Endothelial cell of umbilical vein (primary cell): ENCODE data around the gene KIR2DL3. TPM values are rescaled to one million over a fixed set of nuclear protein-coding genes. Genes with fewer than 3 reads are reported as not detected.
"Not testable (repeated sequence)": the region's sequence is repeated elsewhere in the genome, so short reads cannot be mapped to it uniquely, and the experiment has no call there.

ENCODE experiments used
- BruUV-seq: library from RNA; stranded (reverse); fragments of 400-500 nt; replicated peaks from 2 replicates; lab custom pipeline; 2021; lab: Mats Ljungman, UMichigan
- CTCF ChIA-PET: fragments of 300-600, 350-600 bp; sonication (Branson Sonifier 250); formaldehyde crosslinking; loops from one replicate; lab custom pipeline; 2021; ENCODE audit warnings: antibody characterized with exemption, inconsistent platforms; lab: Charles Lee
- POLR2A ChIA-PET: fragments of 300-600, 350-600 bp; sonication (Branson Sonifier 250); formaldehyde crosslinking; loops from one replicate; lab custom pipeline; 2021; ENCODE audit warnings: antibody characterized with exemption, inconsistent platforms; lab: Charles Lee
- DNase-seq: peaks from one replicate; pipeline ENCODE4 v3.0.0-alpha.2; 2011; ENCODE audit warnings: low read depth, low spot score
- FAIRE-seq: peaks from 2 replicates; lab custom pipeline; 2011; peaks lifted over from hg19 to GRCh38; lab: Jason Lieb, UNC
- H2AFZ ChIP-seq: 2 replicates; pipeline ENCODE4 v1.6.0; 2012; ENCODE audit warnings: low read depth, low read length, control low read depth, inconsistent platforms
- H3K27ac ChIP-seq: 2 replicates; pipeline ENCODE4 v1.5.1; 2011; ENCODE audit warnings: low read depth, mild to moderate bottlenecking, control low read depth, low read length, moderate library complexity; ENCODE audit not compliant: insufficient read depth
- H3K27me3 ChIP-seq, 2 experiments: 2 replicates each; pipeline versions ENCODE4 v1.6.0 to v1.6.1; 2011; ENCODE audit warnings: low read length in 2 of 2, mixed read lengths in 1 of 2; ENCODE audit not compliant: control insufficient read depth in 2 of 2, insufficient read depth in 2 of 2
- H3K36me3 ChIP-seq, 2 experiments: 2 replicates in 1 of 2; 3 replicates in 1 of 2; pipeline ENCODE4 v1.5.1; 2011; ENCODE audit warnings: low read length in 2 of 2, mild to moderate bottlenecking in 1 of 2, moderate library complexity in 1 of 2; ENCODE audit not compliant: control insufficient read depth in 2 of 2, insufficient read depth in 2 of 2; ENCODE audit errors: extremely low read depth in 1 of 2
- H3K4me1 ChIP-seq: 3 replicates; pipeline ENCODE4 v1.5.1; 2011; ENCODE audit warnings: mild to moderate bottlenecking, low read length; ENCODE audit not compliant: control insufficient read depth, insufficient read depth; ENCODE audit errors: extremely low read depth
- H3K4me2 ChIP-seq: 2 replicates; pipeline ENCODE4 v1.6.1; 2011; ENCODE audit warnings: low read length, control low read depth, mixed read lengths; ENCODE audit not compliant: insufficient read depth
- H3K4me3 ChIP-seq, 3 experiments: fragments of 200-600 bp in 1 of 3; sonication (generic), shearing (Covaris generic) in 1 of 3; replicated peaks in 1 of 3; 2 replicates each; pipeline ENCODE4 v1.5.1; 2011 to 2016; ENCODE audit warnings: control low read depth in 3 of 3, low read length in 3 of 3, mild to moderate bottlenecking in 2 of 3, inconsistent platforms in 1 of 3, low read depth in 1 of 3, moderate library complexity in 1 of 3; ENCODE audit not compliant: insufficient read depth in 1 of 3
- H3K79me2 ChIP-seq: 2 replicates; pipeline ENCODE4 v1.6.0; 2012; ENCODE audit warnings: low read length, inconsistent platforms; ENCODE audit not compliant: control insufficient read depth, insufficient read depth
- H3K9ac ChIP-seq: replicated peaks from 2 replicates; pipeline ENCODE3; 2011; ENCODE audit warnings: low read length, control low read depth; ENCODE audit not compliant: insufficient read depth; ENCODE audit errors: extremely low read depth
- H3K9me1 ChIP-seq: replicated peaks from 3 replicates; pipeline ENCODE4 v1.6.0; 2011; ENCODE audit warnings: mild to moderate bottlenecking, low read length; ENCODE audit not compliant: control insufficient read depth, insufficient read depth; ENCODE audit errors: extremely low read depth
- H3K9me3 ChIP-seq: replicated peaks from 2 replicates; pipeline ENCODE4 v1.5.1; 2012; ENCODE audit warnings: low read length, inconsistent platforms; ENCODE audit not compliant: control insufficient read depth, insufficient read depth
- H4K20me1 ChIP-seq: replicated peaks from 2 replicates; pipeline ENCODE3; 2011; ENCODE audit warnings: mild to moderate bottlenecking, low read length; ENCODE audit not compliant: control insufficient read depth, insufficient read depth; ENCODE audit errors: extremely low read depth
- dilution Hi-C: fragments of 300-500 bp; cut with MboI; formaldehyde crosslinking; loops from one replicate; pipeline ENCODE4 v1.15.0; 2019; ENCODE audit warnings: low sequenced_read_pairs; ENCODE audit not compliant: extremely low pct_ligation_motif_present
- intact Hi-C: fragments of 100-400 bp; cut with micrococcal nuclease; formaldehyde crosslinking; loops from one replicate; pipeline ENCODE4 v1.10.0; 2022
- polyA plus RNA-seq, 4 experiments: library from polyadenylated mRNA; depleted of rRNA in 3 of 4; stranded (reverse) in 3 of 4; unstranded in 1 of 4; fragments of >200 nt; gene quantifications; 2 replicates each; pipeline versions ENCODE4 v1.2.1 to v1.2.3, GENCODE V29; 2011 to 2012; ENCODE audit warnings: missing spikeins in 1 of 4
- total RNA-seq: library from RNA; stranded (reverse); gene quantifications from 2 replicates; pipeline ENCODE4 v1.2.3, GENCODE V29; 2021

KIR2DL3 gene
- total and polyA plus RNA-seq, 2 donors (not counting 3 experiments of a cell fraction or from before 2014, with no cell fraction given): not detected

DNA sequence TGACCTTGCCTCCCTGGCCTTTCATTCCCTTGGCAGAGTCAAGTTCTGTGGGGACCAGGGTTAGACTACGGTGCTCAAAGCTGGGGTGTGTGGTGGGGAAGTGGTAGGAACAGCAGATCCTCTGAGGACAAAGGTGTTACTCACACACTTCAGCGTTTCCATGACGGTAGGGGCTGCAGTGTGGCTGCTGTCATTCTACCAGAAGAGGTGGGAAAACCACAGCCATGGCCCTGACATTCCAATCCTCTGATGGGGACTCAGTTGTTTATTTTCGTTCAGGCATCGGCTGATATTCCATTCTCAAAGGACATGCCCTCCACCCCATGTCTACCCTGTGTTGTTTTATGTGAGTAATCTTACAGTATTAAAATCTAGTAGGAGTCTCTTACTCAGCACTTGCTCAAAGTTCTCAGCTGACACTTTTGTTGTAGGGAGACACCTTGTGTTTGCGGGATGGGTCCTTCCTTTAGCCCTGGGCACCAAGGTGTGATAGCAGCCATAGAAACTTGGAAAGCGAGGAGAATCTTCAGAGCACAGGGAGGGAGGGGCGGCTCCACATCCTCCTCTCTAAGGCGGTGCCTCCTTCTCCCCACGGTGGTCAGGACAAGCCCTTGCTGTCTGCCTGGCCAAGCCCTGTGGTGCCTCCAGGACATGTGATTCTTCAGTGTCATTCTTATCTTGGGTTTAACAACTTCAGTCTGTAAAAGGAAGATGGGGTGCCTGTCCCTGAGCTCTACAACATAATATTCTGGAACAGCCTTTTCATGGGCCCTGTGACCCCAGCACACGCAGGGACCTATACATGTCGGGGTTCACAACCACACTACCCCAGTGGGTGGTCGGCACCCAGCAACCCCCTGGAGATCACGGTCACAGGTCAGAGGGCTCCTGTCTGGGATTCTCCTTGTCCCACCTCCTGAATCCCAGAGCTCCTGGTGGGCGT is 33.0 kb downstream of the KIR2DL3 start:
- H3K9ac ChIP-seq, DNase-seq, H3K36me3 ChIP-seq, FAIRE-seq, H3K27me3 ChIP-seq, POLR2A ChIA-PET, CTCF ChIA-PET, BruUV-seq, H3K4me3 ChIP-seq, H3K9me3 ChIP-seq, H2AFZ ChIP-seq, H3K4me2 ChIP-seq, intact Hi-C loops, H3K9me1 ChIP-seq, H4K20me1 ChIP-seq, dilution Hi-C loops, H3K27ac ChIP-seq, H3K4me1 ChIP-seq, H3K79me2 ChIP-seq: not testable (repeated sequence)

DNA sequence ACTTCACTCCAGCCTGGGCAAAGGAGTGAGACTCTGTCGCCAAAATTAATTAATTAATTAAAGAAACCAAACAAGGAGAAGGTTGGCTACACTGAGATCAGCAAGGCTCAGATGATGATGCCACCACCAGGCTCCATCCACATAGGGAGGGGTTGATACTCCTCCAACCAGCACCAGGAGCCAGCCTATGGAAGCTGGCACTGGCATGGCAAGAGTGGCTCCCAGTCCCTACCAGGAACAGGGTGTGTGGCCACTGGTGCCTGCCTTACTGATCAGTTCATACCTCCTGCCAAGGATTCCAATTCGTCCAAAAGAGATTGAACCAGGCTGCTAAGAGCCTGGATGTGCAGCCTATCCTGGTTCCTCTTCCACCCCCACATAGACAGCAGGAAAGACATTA is 34.4 kb downstream of the KIR2DL3 start:
- dilution Hi-C loops, BruUV-seq, H3K9me3 ChIP-seq, H3K4me2 ChIP-seq, H3K27ac ChIP-seq, H3K9me1 ChIP-seq, H3K9ac ChIP-seq, DNase-seq, H3K79me2 ChIP-seq, H3K27me3 ChIP-seq, FAIRE-seq, intact Hi-C loops, H3K4me3 ChIP-seq, POLR2A ChIA-PET, H3K4me1 ChIP-seq, H2AFZ ChIP-seq, H3K36me3 ChIP-seq, CTCF ChIA-PET, H4K20me1 ChIP-seq: not testable (repeated sequence)

DNA sequence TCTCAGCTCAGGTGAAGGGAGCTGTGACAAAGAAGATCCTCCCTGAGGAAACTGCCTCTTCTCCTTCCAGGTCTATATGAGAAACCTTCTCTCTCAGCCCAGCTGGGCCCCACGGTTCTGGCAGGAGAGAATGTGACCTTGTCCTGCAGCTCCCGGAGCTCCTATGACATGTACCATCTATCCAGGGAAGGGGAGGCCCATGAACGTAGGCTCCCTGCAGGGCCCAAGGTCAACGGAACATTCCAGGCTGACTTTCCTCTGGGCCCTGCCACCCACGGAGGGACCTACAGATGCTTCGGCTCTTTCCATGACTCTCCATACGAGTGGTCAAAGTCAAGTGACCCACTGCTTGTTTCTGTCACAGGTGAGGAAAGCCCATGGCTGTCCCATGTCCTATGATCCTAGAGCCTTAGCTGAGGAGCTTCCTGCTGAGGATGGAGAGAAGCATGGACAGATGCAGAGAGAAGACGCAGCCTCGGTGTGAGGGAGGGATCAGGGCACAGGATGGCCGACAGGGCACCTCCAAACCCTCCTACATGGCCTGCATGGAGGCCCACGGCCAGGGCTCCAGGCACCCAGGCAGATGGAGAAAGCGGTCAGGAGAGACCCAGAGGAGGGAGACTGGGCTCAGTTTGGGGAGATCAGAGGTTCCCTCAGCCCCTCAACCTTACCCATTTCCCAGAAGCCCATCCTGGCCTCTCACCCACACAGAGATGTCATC is 36.9 kb downstream of the KIR2DL3 start:
- H3K27me3 ChIP-seq, dilution Hi-C loops, POLR2A ChIA-PET, H3K4me3 ChIP-seq, FAIRE-seq, H3K36me3 ChIP-seq, H3K27ac ChIP-seq, H3K9ac ChIP-seq, H3K9me1 ChIP-seq, H4K20me1 ChIP-seq, intact Hi-C loops, H3K79me2 ChIP-seq, H2AFZ ChIP-seq, BruUV-seq, H3K4me2 ChIP-seq, CTCF ChIA-PET, DNase-seq, H3K9me3 ChIP-seq, H3K4me1 ChIP-seq: not testable (repeated sequence)

DNA sequence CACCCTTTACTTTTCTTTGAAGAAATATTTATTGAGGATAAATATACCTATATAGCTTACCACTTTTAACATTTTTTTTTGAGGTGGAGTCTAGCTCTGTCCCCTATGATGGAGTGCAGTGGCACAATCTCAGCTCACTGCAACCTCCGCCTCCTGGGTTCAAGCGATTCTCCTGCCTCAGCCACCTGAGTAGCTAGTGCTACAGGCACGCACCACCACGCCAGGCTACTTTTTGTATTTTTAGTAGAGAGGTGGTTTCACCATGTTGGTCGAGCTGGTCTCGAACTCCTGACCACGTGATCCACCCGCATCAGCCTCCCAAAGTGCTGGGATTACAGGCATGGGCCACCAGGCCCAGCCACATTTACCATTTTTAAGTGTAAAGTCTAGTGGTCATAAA is 37.5 kb downstream of the KIR2DL3 start:
- H3K9me1 ChIP-seq, H4K20me1 ChIP-seq, POLR2A ChIA-PET, H2AFZ ChIP-seq, H3K27me3 ChIP-seq, BruUV-seq, intact Hi-C loops, H3K79me2 ChIP-seq, CTCF ChIA-PET, FAIRE-seq, H3K36me3 ChIP-seq, H3K9me3 ChIP-seq, DNase-seq, H3K4me3 ChIP-seq, H3K9ac ChIP-seq, H3K27ac ChIP-seq, H3K4me2 ChIP-seq, H3K4me1 ChIP-seq, dilution Hi-C loops: not testable (repeated sequence)
